Activated naive CD8-positive, alpha-beta T cell treated with anti-CD3 and anti-CD28 coated beads, Interleukin-2, amount 10 ng/mL, durations not matched to agents 7 days and 5 days (primary cell): ENCODE data around the gene SHANK2. TPM values are rescaled to one million over a fixed set of nuclear protein-coding genes. Genes with fewer than 3 reads are reported as not detected.

Source experiments
- ATAC-seq: fragments of 150-1000 bp; cut with Tn5 transposase; one replicate; pipeline ENCODE4 v1.10.0; 2021; ENCODE audit warnings: low read depth, moderate library complexity
- POLR2A ChIA-PET: fragments of 350-600 bp; sonication (Branson Sonifier 250); formaldehyde crosslinking; loops from one replicate; lab custom pipeline; 2021; ENCODE audit warnings: antibody characterized with exemption; lab: Charles Lee
- DNase-seq: peaks from one replicate; pipeline ENCODE4 v3.0.0; 2021
- H3K27ac Mint-ChIP-seq: one replicate; pipeline ENCODE4 v1.8.0; 2022; ENCODE audit warnings: mild to moderate bottlenecking, mixed read lengths
- H3K27me3 Mint-ChIP-seq: one replicate; pipeline ENCODE4 v1.8.0; 2022; ENCODE audit warnings: mild to moderate bottlenecking, moderate library complexity, mixed read lengths
- H3K36me3 Mint-ChIP-seq: one replicate; pipeline ENCODE4 v1.8.0; 2021; ENCODE audit warnings: mild to moderate bottlenecking, mixed read lengths
- H3K4me1 Mint-ChIP-seq: one replicate; pipeline ENCODE4 v1.8.0; 2021; ENCODE audit warnings: mixed read lengths
- H3K4me3 Mint-ChIP-seq: one replicate; pipeline ENCODE4 v1.8.0; 2022; ENCODE audit warnings: mild to moderate bottlenecking, moderate library complexity, mixed read lengths
- H3K9me3 Mint-ChIP-seq: one replicate; pipeline ENCODE4 v1.8.0; 2021; ENCODE audit warnings: mixed read lengths
- total RNA-seq, 2 experiments: library from RNA; stranded (reverse); gene quantifications; one replicate each; pipeline ENCODE4 v1.2.3, GENCODE V29; 2021

Gene SHANK2
- total RNA-seq, 2 experiments from 2014 or later = not detected

- H3K4me3 Mint-ChIP-seq = no peak overlapping the region
- H3K4me1 Mint-ChIP-seq = no peaks in the 10 kb centered on the region
- DNase-seq (no peak), ATAC-seq (no peak)
- H3K27me3 Mint-ChIP-seq = no peaks in the 10 kb centered on the region
- POLR2A ChIA-PET = no interaction called here
- H3K27ac Mint-ChIP-seq = no peak overlapping the region
- no peaks in the 10 kb centered on the region for H3K9me3 Mint-ChIP-seq
- no peaks in the 10 kb centered on the region for H3K36me3 Mint-ChIP-seq
Observed at GRCh38 chr11:71203681-71204080, 48.7 kb downstream of the SHANK2 start.

- POLR2A ChIA-PET = no interaction called here
- Mint-ChIP-seq H3K27ac (no peak overlapping the region), H3K27me3 (no peaks in the 10 kb centered on the region), H3K36me3 (no peaks in the 10 kb centered on the region), H3K4me1 (no peaks in the 10 kb centered on the region), H3K9me3 (no peaks in the 10 kb centered on the region), H3K4me3 (no peak overlapping the region)
- ATAC-seq = no peak
- no peak for DNase-seq
Observed at GRCh38 chr11:71202966-71203365, 49.4 kb downstream of the SHANK2 start.

- POLR2A ChIA-PET = no interaction called here
- H3K36me3 Mint-ChIP-seq = no peaks in the 10 kb centered on the region
- H3K27ac Mint-ChIP-seq = no peak overlapping the region
- H3K4me3 Mint-ChIP-seq = no peak overlapping the region
- DNase-seq (no peak), ATAC-seq (no peak)
- H3K27me3 Mint-ChIP-seq = no peaks in the 10 kb centered on the region
- no peaks in the 10 kb centered on the region for H3K4me1 Mint-ChIP-seq
- H3K9me3 Mint-ChIP-seq = no peaks in the 10 kb centered on the region
Observed at GRCh38 chr11:71202598-71202944, 49.8 kb downstream of the SHANK2 start.

Other genes starting within 250 kb of the SHANK2 start
- gene DHCR7, start 195.8 kb upstream of the SHANK2 start, total RNA-seq = 10 to 100 TPM; 47.0 to 48.8 TPM
- gene NADSYN1, start 200.6 kb upstream of the SHANK2 start, total RNA-seq = 100 to 1,000 TPM; 172 to 186 TPM